K562 (cell line): ENCODE data around the gene KCNB1. TPM values are rescaled to one million over a fixed set of nuclear protein-coding genes. Genes with fewer than 3 reads are reported as not detected.

Experiments used
- CEBPB ChIP-seq: fragments of 450-650 bp; IDR thresholded peaks from 2 replicates; pipeline ENCODE4 v1.6.1; 2016; ENCODE audit warnings: missing genetic modification characterization, missing compliant biosample characterization
- CEBPG ChIP-seq, 3 experiments: fragments of 200-800 bp in 1 of 3; sonication (Bioruptor generic) in 1 of 3; sonication (generic) in 1 of 3; formaldehyde crosslinking in 1 of 3; IDR thresholded peaks in 2 of 3; conservative IDR thresholded peaks in 1 of 3; 2 replicates each; pipeline versions ENCODE4 v1.6.1 to v1.8.0; 2016 to 2022; ENCODE audit warnings: missing compliant biosample characterization in 2 of 3, missing genetic modification characterization in 2 of 3, mild to moderate bottlenecking in 1 of 3, missing genetic modification reagents in 1 of 3
- CHD4 ChIP-seq: fragments of 200-600 bp; sonication (generic); IDR thresholded peaks from 3 replicates; pipeline ENCODE4 v1.6.1; 2012; ENCODE audit warnings: low read depth, mild to moderate bottlenecking, mixed read lengths, low read length, inconsistent platforms; ENCODE audit not compliant: insufficient read depth, insufficient replicate concordance, poor library complexity, severe bottlenecking
- E4F1 ChIP-seq: fragments of 250-450 bp; sonication (Bioruptor Pico); IDR thresholded peaks from 2 replicates; pipeline ENCODE4 v1.5.0; 2021; ENCODE audit warnings: mild to moderate bottlenecking, borderline replicate concordance
- MXI1 ChIP-seq: IDR thresholded peaks from 2 replicates; pipeline ENCODE4 v1.6.1; 2011; ENCODE audit warnings: low read depth, mild to moderate bottlenecking, improper control_type of control experiment, low read length
- POU5F1 ChIP-seq: fragments of 150-350 bp; IDR thresholded peaks from 2 replicates; pipeline ENCODE4 v1.6.1; 2014; ENCODE audit warnings: borderline replicate concordance, low read length, low read depth, mild to moderate bottlenecking; ENCODE audit not compliant: partially characterized antibody
- RCOR1 ChIP-seq, 2 experiments: IDR thresholded peaks; 2 replicates each; pipeline ENCODE4 v1.6.1; 2012; ENCODE audit warnings: low read depth in 2 of 2, low read length in 2 of 2, borderline replicate concordance in 1 of 2, improper control_type of control experiment in 1 of 2
- ZNF609 ChIP-seq: sonication (generic); formaldehyde crosslinking; IDR thresholded peaks from 2 replicates; pipeline ENCODE4 v1.8.1; 2023; ENCODE audit warnings: missing genetic modification reagents, mild to moderate bottlenecking, borderline replicate concordance
- ZNF764 ChIP-seq: fragments of 250-450 bp; sonication (Bioruptor Pico); IDR thresholded peaks from 2 replicates; pipeline ENCODE4 v1.4.0; 2020; ENCODE audit warnings: low read depth, mild to moderate bottlenecking, moderate library complexity
- polyA plus RNA-seq, 8 experiments: library from polyadenylated mRNA; depleted of rRNA in 4 of 8; stranded (reverse) in 5 of 8; unstranded in 3 of 8; fragments of >200 nt; fragmentation: Nextera tagmentation in 2 of 8; fragmentation: Illumina TruSeq in 1 of 8; extraction: Ambion mirVana in 2 of 8; extraction: Trizol in 1 of 8; gene quantifications; 2 replicates each; pipeline versions ENCODE4 v1.2.1 to v1.2.3, GENCODE V29; 2011 to 2014; ENCODE audit warnings: inconsistent platforms in 1 of 8, missing spikeins in 1 of 8
- total RNA-seq, 7 experiments: library from RNA; depleted of rRNA in 6 of 7; stranded (reverse); fragments of >200 nt in 6 of 7; fragmentation: Illumina TruSeq in 2 of 7; extraction: Trizol in 2 of 7; gene quantifications; 2 replicates each; pipeline versions ENCODE4 v1.2.1 to v1.2.3, GENCODE V29; 2011 to 2021; ENCODE audit warnings: low replicate concordance in 1 of 7

Gene KCNB1
- total and polyA plus RNA-seq, 9 of the 15 experiments (the other 6 are each of a cell fraction or from before 2014, with no cell fraction given), result 0.01 to 0.06 TPM; not detected in 7

DNA sequence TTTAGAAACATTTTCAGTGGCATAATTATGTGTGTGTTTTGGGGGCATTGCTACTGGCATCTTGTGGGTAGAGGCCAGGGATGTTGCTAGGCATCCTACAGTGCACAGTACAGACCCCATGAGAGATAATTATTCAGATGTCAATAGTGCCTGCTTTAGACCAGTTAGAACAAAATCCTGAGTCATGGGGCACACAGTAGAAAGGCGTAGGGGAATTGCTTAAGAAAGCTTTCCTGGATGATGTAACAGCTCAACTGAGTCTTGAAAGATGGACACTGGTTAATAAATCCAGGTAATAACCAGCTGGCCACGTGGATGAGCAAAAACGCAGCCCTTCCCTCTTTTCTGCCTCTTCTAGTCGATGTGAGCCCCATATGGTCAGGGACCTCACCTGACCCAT lies 51.1 kb downstream of the KCNB1 start (continued):
- no peak for TF ChIP-seq ZNF764 (CRISPR knock-in tag)
- TF ChIP-seq CEBPB (tag), result peak; percentile 28; the same call in 1 of the 2 replicates
- no peak for TF ChIP-seq CHD4
- no peak for TF ChIP-seq MXI1
- TF ChIP-seq RCOR1 (IDR thresholded peaks at IDR 0.05; ENCODE audit: borderline replicate concordance in 1 of 2, low read depth in 2 of 2, low read length in 2 of 2), result no peak
- TF ChIP-seq E4F1 (CRISPR knock-in tag), result no peak
- no peak for TF ChIP-seq ZNF609 (CRISPR knock-in tag)
- no peak for TF ChIP-seq CEBPG (CRISPR knock-in tag; IDR thresholded peaks at IDR 0.05)
- TF ChIP-seq CEBPG (tag; conservative IDR thresholded peaks at IDR 0.05 in 1 of 2, IDR thresholded peaks at IDR 0.05 in 1 of 2), result peak; percentile 80 to 88
- no peak for TF ChIP-seq POU5F1
